GM12878 (cell line): ENCODE data around the gene MYL7. TPM values are rescaled to one million over a fixed set of nuclear protein-coding genes. Genes with fewer than 3 reads are reported as not detected.

Source experiments
- ATAC-seq: fragments of 200-7000 bp; cut with Tn5 transposase; 3 replicates; pipeline ENCODE4 v1.9.1; 2020; ENCODE audit warnings: mild to moderate bottlenecking, moderate library complexity
- BruUV-seq: library from RNA; stranded (reverse); fragments of 400-500 nt; replicated peaks from 2 replicates; lab custom pipeline; 2021; lab: Mats Ljungman, UMichigan
- CTCF ChIA-PET: fragments of 300-600 bp; sonication (Branson Sonifier 250); formaldehyde crosslinking; extraction: SDS; loops from one replicate; lab custom pipeline; 2021; ENCODE audit warnings: inconsistent platforms; lab: Yijun Ruan, JAX
- POLR2A ChIA-PET: fragments of 350-600 bp; formaldehyde crosslinking; extraction: SDS; loops from one replicate; lab custom pipeline; 2021; ENCODE audit warnings: inconsistent platforms; lab: Charles Lee
- RAD21 ChIA-PET: fragments of 300-600 bp; sonication (Branson Sonifier 250); formaldehyde crosslinking; loops from one replicate; lab custom pipeline; 2023; ENCODE audit warnings: antibody characterized with exemption; ENCODE audit not compliant: unreplicated experiment; lab: Charles Lee
- SMC1A ChIA-PET: fragments of 300-600 bp; sonication (Branson Sonifier 250); formaldehyde crosslinking; loops from one replicate; lab custom pipeline; 2023; ENCODE audit not compliant: unreplicated experiment, uncharacterized antibody; lab: Charles Lee
- DNase-seq: peaks from one replicate; pipeline ENCODE4 v3.0.0-alpha.2; 2011; ENCODE audit warnings: low read depth, low spot score
- FAIRE-seq: peaks from 3 replicates; lab custom pipeline; 2011; peaks lifted over from hg19 to GRCh38; lab: Jason Lieb, UNC
- H2AFZ ChIP-seq: 2 replicates; pipeline ENCODE4 v1.6.0; 2011; ENCODE audit warnings: low read depth, low read length, control low read depth; ENCODE audit not compliant: control insufficient read depth
- H3K27ac ChIP-seq: 2 replicates; pipeline ENCODE4 v1.5.1; 2011; ENCODE audit warnings: control low read depth; ENCODE audit not compliant: control insufficient read depth, insufficient read depth
- H3K27me3 ChIP-seq, 2 experiments: replicated peaks in 1 of 2; 2 replicates each; pipeline versions ENCODE4 v1.6.0 to v1.6.1; 2011; ENCODE audit warnings: low read length in 1 of 2; ENCODE audit not compliant: control insufficient read depth in 2 of 2, insufficient read depth in 2 of 2
- H3K36me3 ChIP-seq, 2 experiments: 2 replicates each; pipeline ENCODE4 v1.5.1; 2011; ENCODE audit warnings: low read length in 1 of 2; ENCODE audit not compliant: control insufficient read depth in 2 of 2, insufficient read depth in 2 of 2
- H3K4me1 ChIP-seq: 2 replicates; pipeline ENCODE4 v1.6.1; 2011; ENCODE audit warnings: mild to moderate bottlenecking, low read length, moderate library complexity, mixed read lengths; ENCODE audit not compliant: control insufficient read depth, insufficient read depth
- H3K4me2 ChIP-seq: 2 replicates; pipeline ENCODE4 v1.6.0; 2011; ENCODE audit warnings: control low read depth; ENCODE audit not compliant: control insufficient read depth, insufficient read depth
- H3K4me3 ChIP-seq: fragments of 200-600 bp; sonication (generic); 2 replicates; pipeline ENCODE4 v1.5.1; 2016
- H3K79me2 ChIP-seq: 2 replicates; pipeline ENCODE4 v1.6.0; 2011; ENCODE audit warnings: low read length; ENCODE audit not compliant: control insufficient read depth, insufficient read depth
- H3K9ac ChIP-seq: 2 replicates; pipeline ENCODE4 v1.8.0; 2011; ENCODE audit warnings: low read length, control low read depth, mixed read lengths; ENCODE audit not compliant: control insufficient read depth, insufficient read depth
- H3K9me3 ChIP-seq: replicated peaks from 3 replicates; pipeline ENCODE4 v1.5.1; 2011; ENCODE audit warnings: mild to moderate bottlenecking, low read length; ENCODE audit not compliant: control insufficient read depth, insufficient read depth
- H4K20me1 ChIP-seq: 2 replicates; pipeline ENCODE4 v1.6.0; 2011; ENCODE audit not compliant: control insufficient read depth, insufficient read depth
- CHD1 ChIP-seq: IDR thresholded peaks from 2 replicates; pipeline ENCODE4 v1.6.1; 2012; ENCODE audit warnings: low read depth, low read length, improper control_type of control experiment
- CHD4 ChIP-seq: fragments of 200-600 bp; sonication (generic); IDR thresholded peaks from 2 replicates; pipeline ENCODE4 v1.6.1; 2016; ENCODE audit warnings: mild to moderate bottlenecking
- KLF5 ChIP-seq: fragments of 450-650 bp; IDR thresholded peaks from 2 replicates; pipeline ENCODE4 v1.6.1; 2014; ENCODE audit warnings: mild to moderate bottlenecking; ENCODE audit not compliant: partially characterized antibody
- NFIC ChIP-seq: IDR thresholded peaks from 2 replicates; pipeline ENCODE4 v1.6.1; 2012; ENCODE audit warnings: low read depth, mild to moderate bottlenecking, inconsistent platforms, low read length, moderate library complexity
- NR2C1 ChIP-seq: fragments of 450-650 bp; IDR thresholded peaks from 2 replicates; pipeline ENCODE4 v1.6.1; 2017; ENCODE audit warnings: antibody characterized with exemption, mild to moderate bottlenecking, moderate library complexity
- SP1 ChIP-seq: IDR thresholded peaks from one replicate; pipeline ENCODE4 v1.6.1; 2011; ENCODE audit warnings: low read depth, low read length
- TAF1 ChIP-seq: IDR thresholded peaks from 2 replicates; pipeline ENCODE4 v1.6.1; 2011; ENCODE audit warnings: mild to moderate bottlenecking, low read depth, low read length, borderline replicate concordance
- YBX1 ChIP-seq: fragments of 450-650 bp; IDR thresholded peaks from 2 replicates; pipeline ENCODE4 v1.6.1; 2016; ENCODE audit warnings: antibody characterized with exemption
- YY1 ChIP-seq: IDR thresholded peaks from 2 replicates; pipeline ENCODE4 v1.6.1; 2011; ENCODE audit warnings: low read depth, mild to moderate bottlenecking, low read length
- ZNF622 ChIP-seq: fragments of 450-650 bp; IDR thresholded peaks from 2 replicates; pipeline ENCODE4 v1.6.1; 2017; ENCODE audit warnings: mild to moderate bottlenecking, inconsistent platforms
- WGBS: methylation state at CpG from one replicate; pipeline ENCODE4 v1.1.6; 2016; ENCODE audit warnings: low lambda C conversion rate; ENCODE audit not compliant: insufficient replicate concordance, insufficient coverage; ENCODE audit errors: missing lambda C conversion rate; 5-methylcytosine and 5-hydroxymethylcytosine counted together
- in situ Hi-C: fragments of 300-500 bp; cut with MboI; formaldehyde crosslinking; loops from 9 replicates; pipeline ENCODE4 v1.14.3; 2018; ENCODE audit warnings: mixed read lengths
- intact Hi-C: fragments of 100-400 bp; cut with micrococcal nuclease; formaldehyde crosslinking; loops from one replicate; pipeline ENCODE4 v1.14.2; 2022; ENCODE audit not compliant: unreplicated experiment
- polyA plus RNA-seq, 11 experiments: library from polyadenylated mRNA; depleted of rRNA in 4 of 11; unstranded in 6 of 11; stranded (reverse) in 5 of 11; fragments of >200 nt; fragmentation: Nextera tagmentation in 4 of 11; fragmentation: Illumina TruSeq in 1 of 11; extraction: Ambion mirVana in 4 of 11; extraction: Trizol in 1 of 11; gene quantifications; 1 replicate in 1 of 11; 2 replicates in 10 of 11; pipeline versions ENCODE4 v1.2.1 to v1.2.3, GENCODE V29; 2011 to 2016; ENCODE audit warnings: inconsistent platforms in 2 of 11, missing spikeins in 2 of 11, low read depth in 1 of 11
- total RNA-seq, 4 experiments: library from RNA; depleted of rRNA in 3 of 4; stranded (reverse); fragments of >200 nt in 3 of 4; fragmentation: Illumina TruSeq in 1 of 4; extraction: Trizol in 1 of 4; gene quantifications; 2 replicates each; pipeline versions ENCODE4 v1.2.1 to v1.2.3, GENCODE V29; 2013 to 2021
- TF ChIP-seq, protein P1 (sequence below): IDR thresholded peaks from 2 replicates; pipeline ENCODE4 v1.6.1; 2012; ENCODE audit warnings: improper control_type of control experiment, low read depth, low read length; ENCODE audit not compliant: insufficient replicate concordance
- TF ChIP-seq, protein P2 (sequence below): fragments of 450-650 bp; IDR thresholded peaks from 2 replicates; pipeline ENCODE4 v1.6.1; 2016; ENCODE audit warnings: mild to moderate bottlenecking
- TF ChIP-seq, protein P3 (sequence below): fragments of 450-650 bp; IDR thresholded peaks from 2 replicates; pipeline ENCODE4 v1.6.1; 2017; ENCODE audit warnings: antibody characterized with exemption, mild to moderate bottlenecking, moderate library complexity

Gene MYL7
- total and polyA plus RNA-seq, 10 of the 15 experiments (the other 5 are each of a cell fraction or from before 2014, with no cell fraction given), result 1.9 TPM; not detected in 9

DNA sequence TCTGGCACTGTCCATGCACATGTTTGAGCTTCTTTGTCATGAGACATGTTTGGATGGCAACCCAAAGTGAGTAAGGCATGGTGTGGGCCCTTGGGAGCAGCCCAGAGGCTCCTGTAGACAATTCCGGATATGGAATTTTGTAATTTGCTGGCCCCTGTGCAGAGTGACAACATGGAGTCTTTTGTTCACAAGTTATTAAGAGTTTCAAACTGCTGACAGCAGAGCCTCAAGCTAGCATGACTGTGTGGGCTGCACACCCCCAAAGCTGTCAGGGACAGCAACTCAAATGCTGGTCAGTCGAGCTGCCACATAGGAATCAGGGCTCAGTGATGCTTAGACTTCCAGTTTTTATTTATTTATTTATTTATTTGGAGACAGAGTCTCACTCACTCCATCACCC is 7.0 kb upstream of the MYL7 start:
- H3K9ac ChIP-seq, result no peak overlapping the region
- no peak overlapping the region for H2AFZ ChIP-seq
- POLR2A ChIA-PET, result no interaction called here
- SMC1A ChIA-PET, result no interaction called here
- CTCF ChIA-PET, result no interaction called here
- no peaks in the 10 kb centered on the region for H3K79me2 ChIP-seq
- WGBS, result 14% methylated on average over 2 of the region's 2 CpGs
- TF ChIP-seq SP1 (no peak), YBX1 (no peak), CHD4 (no peak), NFIC (no peak), ZNF622 (no peak), CHD1 (no peak), TAF1 (no peak), KLF5 (no peak), YY1 (no peak), NR2C1 (no peak)
- TF ChIP-seq, protein P1, sequence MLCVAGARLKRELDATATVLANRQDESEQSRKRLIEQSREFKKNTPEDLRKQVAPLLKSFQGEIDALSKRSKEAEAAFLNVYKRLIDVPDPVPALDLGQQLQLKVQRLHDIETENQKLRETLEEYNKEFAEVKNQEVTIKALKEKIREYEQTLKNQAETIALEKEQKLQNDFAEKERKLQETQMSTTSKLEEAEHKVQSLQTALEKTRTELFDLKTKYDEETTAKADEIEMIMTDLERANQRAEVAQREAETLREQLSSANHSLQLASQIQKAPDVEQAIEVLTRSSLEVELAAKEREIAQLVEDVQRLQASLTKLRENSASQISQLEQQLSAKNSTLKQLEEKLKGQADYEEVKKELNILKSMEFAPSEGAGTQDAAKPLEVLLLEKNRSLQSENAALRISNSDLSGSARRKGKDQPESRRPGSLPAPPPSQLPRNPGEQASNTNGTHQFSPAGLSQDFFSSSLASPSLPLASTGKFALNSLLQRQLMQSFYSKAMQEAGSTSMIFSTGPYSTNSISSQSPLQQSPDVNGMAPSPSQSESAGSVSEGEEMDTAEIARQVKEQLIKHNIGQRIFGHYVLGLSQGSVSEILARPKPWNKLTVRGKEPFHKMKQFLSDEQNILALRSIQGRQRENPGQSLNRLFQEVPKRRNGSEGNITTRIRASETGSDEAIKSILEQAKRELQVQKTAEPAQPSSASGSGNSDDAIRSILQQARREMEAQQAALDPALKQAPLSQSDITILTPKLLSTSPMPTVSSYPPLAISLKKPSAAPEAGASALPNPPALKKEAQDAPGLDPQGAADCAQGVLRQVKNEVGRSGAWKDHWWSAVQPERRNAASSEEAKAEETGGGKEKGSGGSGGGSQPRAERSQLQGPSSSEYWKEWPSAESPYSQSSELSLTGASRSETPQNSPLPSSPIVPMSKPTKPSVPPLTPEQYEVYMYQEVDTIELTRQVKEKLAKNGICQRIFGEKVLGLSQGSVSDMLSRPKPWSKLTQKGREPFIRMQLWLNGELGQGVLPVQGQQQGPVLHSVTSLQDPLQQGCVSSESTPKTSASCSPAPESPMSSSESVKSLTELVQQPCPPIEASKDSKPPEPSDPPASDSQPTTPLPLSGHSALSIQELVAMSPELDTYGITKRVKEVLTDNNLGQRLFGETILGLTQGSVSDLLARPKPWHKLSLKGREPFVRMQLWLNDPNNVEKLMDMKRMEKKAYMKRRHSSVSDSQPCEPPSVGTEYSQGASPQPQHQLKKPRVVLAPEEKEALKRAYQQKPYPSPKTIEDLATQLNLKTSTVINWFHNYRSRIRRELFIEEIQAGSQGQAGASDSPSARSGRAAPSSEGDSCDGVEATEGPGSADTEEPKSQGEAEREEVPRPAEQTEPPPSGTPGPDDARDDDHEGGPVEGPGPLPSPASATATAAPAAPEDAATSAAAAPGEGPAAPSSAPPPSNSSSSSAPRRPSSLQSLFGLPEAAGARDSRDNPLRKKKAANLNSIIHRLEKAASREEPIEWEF, result no peak
- TF ChIP-seq, protein P2, sequence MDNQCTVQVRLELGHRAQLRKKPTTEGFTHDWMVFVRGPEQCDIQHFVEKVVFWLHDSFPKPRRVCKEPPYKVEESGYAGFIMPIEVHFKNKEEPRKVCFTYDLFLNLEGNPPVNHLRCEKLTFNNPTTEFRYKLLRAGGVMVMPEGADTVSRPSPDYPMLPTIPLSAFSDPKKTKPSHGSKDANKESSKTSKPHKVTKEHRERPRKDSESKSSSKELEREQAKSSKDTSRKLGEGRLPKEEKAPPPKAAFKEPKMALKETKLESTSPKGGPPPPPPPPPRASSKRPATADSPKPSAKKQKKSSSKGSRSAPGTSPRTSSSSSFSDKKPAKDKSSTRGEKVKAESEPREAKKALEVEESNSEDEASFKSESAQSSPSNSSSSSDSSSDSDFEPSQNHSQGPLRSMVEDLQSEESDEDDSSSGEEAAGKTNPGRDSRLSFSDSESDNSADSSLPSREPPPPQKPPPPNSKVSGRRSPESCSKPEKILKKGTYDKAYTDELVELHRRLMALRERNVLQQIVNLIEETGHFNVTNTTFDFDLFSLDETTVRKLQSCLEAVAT, result no peak
- TF ChIP-seq, protein P3, sequence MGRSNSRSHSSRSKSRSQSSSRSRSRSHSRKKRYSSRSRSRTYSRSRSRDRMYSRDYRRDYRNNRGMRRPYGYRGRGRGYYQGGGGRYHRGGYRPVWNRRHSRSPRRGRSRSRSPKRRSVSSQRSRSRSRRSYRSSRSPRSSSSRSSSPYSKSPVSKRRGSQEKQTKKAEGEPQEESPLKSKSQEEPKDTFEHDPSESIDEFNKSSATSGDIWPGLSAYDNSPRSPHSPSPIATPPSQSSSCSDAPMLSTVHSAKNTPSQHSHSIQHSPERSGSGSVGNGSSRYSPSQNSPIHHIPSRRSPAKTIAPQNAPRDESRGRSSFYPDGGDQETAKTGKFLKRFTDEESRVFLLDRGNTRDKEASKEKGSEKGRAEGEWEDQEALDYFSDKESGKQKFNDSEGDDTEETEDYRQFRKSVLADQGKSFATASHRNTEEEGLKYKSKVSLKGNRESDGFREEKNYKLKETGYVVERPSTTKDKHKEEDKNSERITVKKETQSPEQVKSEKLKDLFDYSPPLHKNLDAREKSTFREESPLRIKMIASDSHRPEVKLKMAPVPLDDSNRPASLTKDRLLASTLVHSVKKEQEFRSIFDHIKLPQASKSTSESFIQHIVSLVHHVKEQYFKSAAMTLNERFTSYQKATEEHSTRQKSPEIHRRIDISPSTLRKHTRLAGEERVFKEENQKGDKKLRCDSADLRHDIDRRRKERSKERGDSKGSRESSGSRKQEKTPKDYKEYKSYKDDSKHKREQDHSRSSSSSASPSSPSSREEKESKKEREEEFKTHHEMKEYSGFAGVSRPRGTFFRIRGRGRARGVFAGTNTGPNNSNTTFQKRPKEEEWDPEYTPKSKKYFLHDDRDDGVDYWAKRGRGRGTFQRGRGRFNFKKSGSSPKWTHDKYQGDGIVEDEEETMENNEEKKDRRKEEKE, result no peak
- TF ChIP-seq, all 136 proteins: peak for 0
- Histone ChIP-seq H3K9me3 (no peaks in the 10 kb centered on the region), H3K4me3 (no peak overlapping the region), H3K36me3 (no peaks in the 10 kb centered on the region), H3K4me1 (peaks cover 5% of the 10 kb centered on the region), H3K4me2 (no peak overlapping the region), H4K20me1 (no peaks in the 10 kb centered on the region), H3K27me3 (no peaks in the 10 kb centered on the region), H3K27ac (no peak overlapping the region)
- RAD21 ChIA-PET, result no interaction called here
- BruUV-seq, result no TSS peak
- ATAC-seq (no peak), DNase-seq (no peak), FAIRE-seq (no peak)
- intact Hi-C loops (no loop called here), in situ Hi-C loops (no loop called here)
